Sigmoid colon (tissue), 7 donors: Measurements from ENCODE around the gene RPH3AL. TPM values are rescaled to one million over a fixed set of nuclear protein-coding genes. Genes with fewer than 3 reads are reported as not detected.
"Not testable (repeated sequence)": the region's sequence is repeated elsewhere in the genome, so short reads cannot be mapped to it uniquely, and the experiment has no call there.

Source experiments
- DNase-seq: peaks from one replicate; pipeline ENCODE4 v3.0.0-alpha.2; 2019
- H3K27ac ChIP-seq, 4 donors: fragments of 200-600 bp; sonication (generic); one replicate each; pipeline ENCODE4 v1.5.1; 2016 to 2019; ENCODE audit warnings: mild to moderate bottlenecking in 1 of 4
- H3K27me3 ChIP-seq, 3 donors: fragments of 200-600 bp; sonication (generic); one replicate each; pipeline ENCODE4 v1.5.1; 2019; ENCODE audit warnings: mild to moderate bottlenecking in 1 of 3
- H3K36me3 ChIP-seq, 4 donors: fragments of 200-600 bp; sonication (generic); one replicate each; pipeline ENCODE4 v1.5.1; 2016 to 2019
- H3K4me1 ChIP-seq, 4 donors: fragments of 200-600 bp; sonication (generic); one replicate each; pipeline ENCODE4 v1.5.1; 2017 to 2019
- H3K4me3 ChIP-seq, 4 donors: fragments of 200-600 bp; sonication (generic); one replicate each; pipeline ENCODE4 v1.5.1; 2017 to 2019; ENCODE audit warnings: mild to moderate bottlenecking in 2 of 4, moderate library complexity in 1 of 4
- H3K9me3 ChIP-seq, 4 donors: fragments of 200-600 bp in 3 of 4; sonication (generic) in 3 of 4; one replicate each; pipeline versions ENCODE4 v1.5.1 to v1.6.1; 2013 to 2019
- CTCF ChIP-seq, 4 experiments: fragments of 450-650 bp in 3 of 4; fragments of 200-600 bp in 1 of 4; IDR thresholded peaks; one replicate each; pipeline ENCODE4 v1.5.1; 2016 to 2019; ENCODE audit warnings: antibody characterized with exemption in 4 of 4, mild to moderate bottlenecking in 3 of 4, moderate library complexity in 2 of 4
- EP300 ChIP-seq, 4 donors: sonication (generic); formaldehyde crosslinking; IDR thresholded peaks; one replicate each; pipeline ENCODE4 v1.6.1; 2017; ENCODE audit warnings: antibody characterized with exemption in 4 of 4
- POLR2A ChIP-seq, 2 donors: fragments of 450-650 bp; IDR thresholded peaks; one replicate each; pipeline ENCODE4 v1.6.1; 2016; ENCODE audit warnings: antibody characterized with exemption in 2 of 2, mild to moderate bottlenecking in 2 of 2, moderate library complexity in 2 of 2
- POLR2AphosphoS5 ChIP-seq, 4 donors: sonication (generic); formaldehyde crosslinking; IDR thresholded peaks; one replicate each; pipeline ENCODE4 v1.6.1; 2017; ENCODE audit warnings: antibody characterized with exemption in 4 of 4
- WGBS, 2 donors: extraction: QIAGEN DNeasy Blood & Tissue Kit; methylation state at CpG; one replicate each; pipeline ENCODE4 v1.1.7; 2013; 5-methylcytosine and 5-hydroxymethylcytosine counted together
- intact Hi-C: fragments of 100-400 bp; cut with DNase I; formaldehyde crosslinking; loops from one replicate; pipeline ENCODE4 v1.15.1; 2023
- polyA plus RNA-seq, 3 donors: library from polyadenylated mRNA; stranded (reverse); fragments of 200-250 nt; gene quantifications; one replicate each; pipeline ENCODE4 v1.2.3, GENCODE V29; 2013
- total RNA-seq, 4 donors: library from RNA; depleted of rRNA; stranded (reverse); fragments of >200 nt; gene quantifications; one replicate each; pipeline ENCODE4 v1.1.0, GENCODE V29; 2016
- donor health status: healthy with polysubstance abuse.
- donor health status: Bipolar disorder and iron deficiency.
- donor health status: healthy.

The RPH3AL gene
- total and polyA plus RNA-seq, 7 donors = 1.8 to 23.1 (median 12.7) TPM

GRCh38 chr17:227946-228615 is 124.5 kb downstream of the RPH3AL start:
- intact Hi-C loops = no loop called here
- Histone ChIP-seq H3K4me3 (no peak overlapping the region), H3K36me3 (no peaks in the 10 kb centered on the region), H3K9me3 (no peaks in the 10 kb centered on the region), H3K27me3 (no peaks in the 10 kb centered on the region), H3K4me1 (no peaks in the 10 kb centered on the region), H3K27ac (no peak overlapping the region)
- DNase-seq = peak; percentile 54
- TF ChIP-seq POLR2A (IDR thresholded peaks at IDR 0.05) (no peak), CTCF (IDR thresholded peaks at IDR 0.05) (no peak), EP300 (IDR thresholded peaks at IDR 0.05) (no peak), POLR2AphosphoS5 (IDR thresholded peaks at IDR 0.05) (no peak)
- WGBS, 2 donors = 84 to 92% methylated on average over 19 of the region's 19 CpGs

- intact Hi-C loops = no loop called here
- TF ChIP-seq CTCF (IDR thresholded peaks at IDR 0.05) (no peak), EP300 (IDR thresholded peaks at IDR 0.05) (no peak)
- Histone ChIP-seq H3K4me1 (no peaks in the 10 kb centered on the region), H3K4me3 (no peak overlapping the region), H3K9me3 (no peaks in the 10 kb centered on the region), H3K27ac (no peak overlapping the region), H3K27me3 (no peaks in the 10 kb centered on the region), H3K36me3 (no peaks in the 10 kb centered on the region)
- WGBS, 2 donors = 74 to 83% methylated on average over 15 of the region's 15 CpGs
- DNase-seq = peak; percentile 54
These were observed 125.3 kb downstream of the RPH3AL start for GRCh38 chr17:227078-227945.

GRCh38 chr17:226108-227077 is 126.2 kb downstream of the RPH3AL start:
- intact Hi-C loops = no loop called here
- Histone ChIP-seq H3K4me1 (no peaks in the 10 kb centered on the region), H3K27me3 (no peaks in the 10 kb centered on the region), H3K36me3 (no peaks in the 10 kb centered on the region), H3K9me3 (no peaks in the 10 kb centered on the region), H3K4me3 (no peak overlapping the region), H3K27ac (no peak overlapping the region)
- TF ChIP-seq CTCF (IDR thresholded peaks at IDR 0.05) (no peak), EP300 (IDR thresholded peaks at IDR 0.05) (no peak), POLR2AphosphoS5 (IDR thresholded peaks at IDR 0.05) (no peak), POLR2A (IDR thresholded peaks at IDR 0.05) (no peak)
- peak; percentile 44 for DNase-seq
- 85 to 90% methylated on average over 24 of the region's 24 CpGs for WGBS, 2 donors

GRCh38 chr17:225551-225950 is 127.1 kb downstream of the RPH3AL start:
- no peaks in the 10 kb centered on the region for H3K9me3 ChIP-seq
- TF ChIP-seq CTCF (IDR thresholded peaks at IDR 0.05) (no peak), POLR2A (IDR thresholded peaks at IDR 0.05) (no peak), EP300 (IDR thresholded peaks at IDR 0.05) (no peak), POLR2AphosphoS5 (IDR thresholded peaks at IDR 0.05) (no peak)
- no peak overlapping the region for H3K4me3 ChIP-seq
- H3K4me1 ChIP-seq = no peaks in the 10 kb centered on the region
- no peaks in the 10 kb centered on the region for H3K36me3 ChIP-seq
- intact Hi-C loops = no loop called here
- H3K27ac ChIP-seq = no peak overlapping the region
- H3K27me3 ChIP-seq = no peaks in the 10 kb centered on the region
- DNase-seq = peak; percentile 48
- WGBS, 2 donors = 92 to 95% methylated on average over 9 of the region's 9 CpGs

- H3K27ac ChIP-seq, H3K27me3 ChIP-seq, H3K9me3 ChIP-seq, intact Hi-C loops, DNase-seq, H3K4me3 ChIP-seq, H3K4me1 ChIP-seq, H3K36me3 ChIP-seq: not testable (repeated sequence)
- 97 to 100% methylated on average over 2 of the region's 2 CpGs for WGBS, 2 donors
These were observed 128.0 kb downstream of the RPH3AL start for GRCh38 chr17:224576-224975.
